HG03354 (cell line): ENCODE results near the gene PTPN13.
A peak's percentile ranks its signal among the peaks of the same experiment; 100 is the strongest.

Source experiments
- ATAC-seq: cut with Tn5 transposase; IDR thresholded peaks from one replicate; pipeline ENCODE4 v1.9.1; 2021; ENCODE audit warnings: mild to moderate bottlenecking; ENCODE audit not compliant: unreplicated experiment, poor library complexity, severe bottlenecking

The PTPN13 gene, protein sequence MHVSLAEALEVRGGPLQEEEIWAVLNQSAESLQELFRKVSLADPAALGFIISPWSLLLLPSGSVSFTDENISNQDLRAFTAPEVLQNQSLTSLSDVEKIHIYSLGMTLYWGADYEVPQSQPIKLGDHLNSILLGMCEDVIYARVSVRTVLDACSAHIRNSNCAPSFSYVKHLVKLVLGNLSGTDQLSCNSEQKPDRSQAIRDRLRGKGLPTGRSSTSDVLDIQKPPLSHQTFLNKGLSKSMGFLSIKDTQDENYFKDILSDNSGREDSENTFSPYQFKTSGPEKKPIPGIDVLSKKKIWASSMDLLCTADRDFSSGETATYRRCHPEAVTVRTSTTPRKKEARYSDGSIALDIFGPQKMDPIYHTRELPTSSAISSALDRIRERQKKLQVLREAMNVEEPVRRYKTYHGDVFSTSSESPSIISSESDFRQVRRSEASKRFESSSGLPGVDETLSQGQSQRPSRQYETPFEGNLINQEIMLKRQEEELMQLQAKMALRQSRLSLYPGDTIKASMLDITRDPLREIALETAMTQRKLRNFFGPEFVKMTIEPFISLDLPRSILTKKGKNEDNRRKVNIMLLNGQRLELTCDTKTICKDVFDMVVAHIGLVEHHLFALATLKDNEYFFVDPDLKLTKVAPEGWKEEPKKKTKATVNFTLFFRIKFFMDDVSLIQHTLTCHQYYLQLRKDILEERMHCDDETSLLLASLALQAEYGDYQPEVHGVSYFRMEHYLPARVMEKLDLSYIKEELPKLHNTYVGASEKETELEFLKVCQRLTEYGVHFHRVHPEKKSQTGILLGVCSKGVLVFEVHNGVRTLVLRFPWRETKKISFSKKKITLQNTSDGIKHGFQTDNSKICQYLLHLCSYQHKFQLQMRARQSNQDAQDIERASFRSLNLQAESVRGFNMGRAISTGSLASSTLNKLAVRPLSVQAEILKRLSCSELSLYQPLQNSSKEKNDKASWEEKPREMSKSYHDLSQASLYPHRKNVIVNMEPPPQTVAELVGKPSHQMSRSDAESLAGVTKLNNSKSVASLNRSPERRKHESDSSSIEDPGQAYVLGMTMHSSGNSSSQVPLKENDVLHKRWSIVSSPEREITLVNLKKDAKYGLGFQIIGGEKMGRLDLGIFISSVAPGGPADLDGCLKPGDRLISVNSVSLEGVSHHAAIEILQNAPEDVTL (N-terminal part only)

DNA sequence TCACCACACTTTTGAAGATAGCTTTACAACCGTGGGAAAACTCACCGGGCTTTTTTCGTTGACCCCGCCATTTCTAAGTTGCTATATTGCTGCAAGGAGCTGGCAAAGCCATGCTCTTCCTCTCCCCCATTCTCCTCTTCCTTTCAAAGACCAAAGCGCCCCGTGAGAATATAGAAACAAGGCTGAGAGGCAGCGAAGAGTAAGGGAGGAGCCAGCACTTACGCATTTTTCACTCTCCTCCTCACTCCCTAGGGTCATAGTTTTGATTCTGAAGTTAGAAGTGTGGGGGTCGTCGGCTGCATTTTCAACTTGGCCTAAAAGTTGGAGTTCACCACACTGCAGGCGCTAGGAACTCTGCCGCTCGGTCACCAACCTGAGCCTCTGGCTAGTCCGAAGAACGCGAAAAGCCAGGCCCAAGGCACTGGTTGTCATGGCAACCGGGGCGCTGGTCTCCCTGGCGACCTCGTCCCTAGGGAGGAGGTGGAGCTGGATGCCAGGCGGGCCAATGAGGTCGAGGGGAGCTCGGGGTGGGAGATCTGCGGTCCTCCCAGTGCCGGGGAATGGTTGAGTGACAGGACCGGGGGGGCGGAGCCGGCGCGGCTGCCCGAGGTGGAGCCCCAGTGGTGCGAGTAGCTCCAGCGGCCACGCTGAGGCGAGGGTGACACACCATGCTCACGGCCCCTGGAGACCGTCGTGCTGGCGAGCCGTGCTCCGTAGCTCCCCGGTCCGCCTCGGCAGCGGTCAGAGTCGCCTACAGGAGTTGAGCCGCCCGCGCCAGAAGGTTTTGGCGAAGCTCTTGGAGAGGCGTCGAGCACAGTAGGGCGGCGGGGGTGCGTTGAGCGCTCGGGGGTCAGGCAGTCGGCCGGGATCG lies at the start of gene PTPN13:
PTPN13 (plus strand) TSS at position 628 of the 871 bp plus-strand sequence. CDS start 40,942 bp downstream, outside the sequence.
- ATAC-seq, result peak; percentile 98

DNA sequence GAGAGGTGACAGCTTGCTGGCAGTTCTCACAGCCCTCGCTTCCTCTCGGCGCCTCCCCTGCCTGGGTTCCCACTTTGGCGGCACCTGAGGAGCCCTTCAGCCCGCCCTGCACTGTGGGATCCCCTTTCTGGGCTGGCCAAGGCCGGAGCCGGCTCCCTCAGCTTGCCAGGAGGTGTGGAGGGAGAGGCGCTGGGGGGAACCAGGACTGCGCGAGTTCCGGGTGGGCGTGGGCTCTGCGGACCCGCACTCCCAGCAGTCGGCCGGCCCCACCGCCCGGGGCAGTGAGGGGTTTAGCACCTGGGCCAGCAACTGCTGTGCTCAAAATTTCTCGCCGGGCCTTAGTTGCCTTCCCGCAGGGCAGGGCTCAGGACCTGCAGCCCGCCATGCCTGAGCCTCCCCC lies 47.0 kb upstream of the PTPN13 start:
- no peak for ATAC-seq

DNA sequence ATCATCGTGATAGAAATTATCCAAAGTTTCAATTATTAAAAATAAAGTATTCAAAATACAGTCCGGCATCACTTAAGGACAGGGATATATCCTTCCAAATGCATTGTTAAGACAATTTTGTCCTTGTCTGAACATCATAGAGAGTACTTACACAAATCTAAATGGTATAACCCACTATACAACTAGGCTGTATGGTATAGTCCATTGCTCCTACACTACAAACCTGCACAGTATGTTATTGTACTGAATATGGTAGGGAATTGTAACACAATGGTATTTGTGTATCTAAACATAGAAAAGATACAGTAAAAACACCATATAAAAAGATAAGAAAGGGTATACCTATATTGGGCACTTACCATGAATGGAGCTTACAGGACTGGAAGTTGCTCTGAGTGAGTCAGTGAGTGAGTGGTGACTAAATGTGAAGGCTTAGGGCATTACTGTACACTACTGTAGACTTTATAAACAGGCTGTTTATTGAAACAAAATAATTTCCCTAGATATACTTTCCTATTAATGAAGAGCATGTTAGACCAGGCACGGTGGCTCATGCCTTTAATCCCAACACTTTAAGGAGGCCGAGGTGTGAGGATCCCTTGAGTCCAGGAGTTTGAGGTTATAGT lies 44.8 kb upstream of the PTPN13 start:
- ATAC-seq, result no peak

DNA sequence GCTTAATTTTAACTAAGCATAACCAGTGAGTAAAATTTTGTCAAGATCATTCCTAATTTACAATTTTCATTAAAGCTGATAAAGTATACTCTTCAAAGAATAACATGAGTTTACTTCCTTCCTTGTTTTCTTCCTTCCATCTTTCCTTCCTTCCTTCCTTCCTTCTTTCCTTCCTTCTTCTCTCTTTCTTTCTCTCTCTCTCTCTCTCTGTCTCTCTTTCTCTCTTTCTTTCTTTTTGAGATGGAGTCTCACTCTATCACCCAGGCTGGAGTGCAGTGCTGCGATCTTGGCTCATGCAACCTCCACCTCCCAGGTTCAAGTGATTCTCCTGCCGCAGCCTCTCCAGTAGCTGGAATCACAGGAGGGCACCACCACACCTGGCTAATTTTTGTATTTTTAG lies 42.7 kb upstream of the PTPN13 start:
- ATAC-seq, result no peak

DNA sequence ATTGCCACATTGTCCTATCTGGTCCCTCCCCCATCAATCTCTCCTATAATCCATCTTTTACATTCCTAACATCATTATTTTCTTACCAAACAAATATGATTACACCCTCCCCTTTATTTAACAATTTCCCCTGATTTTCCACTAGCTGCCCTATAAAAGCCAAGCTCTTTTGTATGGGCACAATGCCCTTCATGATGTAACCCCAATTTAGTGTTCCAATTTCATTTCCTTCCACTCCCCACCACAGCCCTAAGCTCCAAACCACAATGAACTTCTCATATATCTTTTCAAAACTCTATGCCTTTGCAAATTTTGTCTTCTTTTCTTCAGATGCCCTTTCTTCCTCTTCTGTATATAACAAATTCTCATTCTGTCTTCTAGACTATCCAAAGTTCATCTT lies 39.5 kb upstream of the PTPN13 start:
- no peak for ATAC-seq

DNA sequence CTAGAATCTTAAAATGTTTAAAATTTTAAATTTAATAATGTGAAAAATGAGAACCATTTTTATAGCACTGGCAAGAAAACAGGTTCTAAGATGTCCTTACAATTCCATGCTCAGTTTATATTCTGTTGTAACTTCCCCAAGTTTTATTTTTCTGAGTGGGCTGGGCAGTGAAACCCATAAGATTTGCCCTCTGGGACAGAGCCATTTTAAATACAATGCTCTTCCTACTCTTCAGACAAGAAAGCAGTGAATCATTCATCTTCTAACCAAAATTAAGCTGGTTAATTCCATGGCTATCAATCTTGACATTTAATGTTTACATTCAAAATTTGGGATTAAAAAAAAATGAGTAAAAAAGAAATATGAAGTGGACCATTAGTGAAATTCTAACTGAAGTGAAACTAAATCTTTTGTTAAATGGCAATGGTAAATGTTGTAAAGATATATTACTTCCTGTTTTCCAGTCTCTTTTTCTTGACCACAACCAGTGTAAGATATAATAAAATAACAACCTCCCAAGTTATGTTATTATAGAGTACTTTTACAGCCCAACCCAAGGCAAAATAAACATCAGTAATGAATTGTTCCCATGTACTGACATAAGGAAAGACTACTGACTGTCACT lies 37.2 kb upstream of the PTPN13 start:
- peak; percentile 43 for ATAC-seq

DNA sequence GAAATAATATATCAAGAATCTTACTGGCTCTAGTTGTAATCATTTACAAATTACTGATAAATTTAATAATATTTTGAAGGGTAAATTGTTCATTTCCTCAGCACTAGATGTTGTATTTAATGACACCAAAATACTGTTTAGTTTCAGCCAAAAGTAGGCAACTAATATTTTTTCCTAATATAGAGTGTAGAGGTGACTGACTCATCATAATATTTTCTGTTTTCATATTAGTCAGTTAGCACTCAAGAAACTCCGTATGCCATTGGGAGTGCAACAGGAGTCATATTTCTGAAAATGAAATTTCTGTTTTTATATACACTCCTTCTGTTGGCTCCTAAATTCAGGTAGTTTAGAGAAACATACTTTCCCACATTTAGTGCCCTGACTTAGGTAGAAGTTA lies 36.6 kb upstream of the PTPN13 start:
- ATAC-seq, result peak; percentile 83

DNA sequence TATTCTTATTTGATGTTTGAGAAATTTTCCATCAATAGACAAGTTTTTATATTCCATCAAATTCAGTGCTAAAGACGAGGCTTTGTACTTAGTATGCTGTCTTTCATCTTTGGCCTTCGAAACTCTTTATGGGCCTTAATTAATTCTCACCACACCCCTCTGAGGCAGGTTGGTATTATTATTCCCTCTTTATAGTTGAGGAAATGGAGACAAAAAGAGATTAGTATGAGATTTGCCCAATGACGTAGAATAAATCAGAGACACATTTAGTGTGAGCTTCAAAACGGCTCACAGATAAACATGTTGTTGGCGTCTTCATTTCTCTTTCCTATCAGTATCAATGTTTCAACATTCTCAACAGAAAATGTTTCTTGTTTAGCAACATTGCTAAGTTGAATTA lies 35.9 kb upstream of the PTPN13 start:
- ATAC-seq, result no peak

DNA sequence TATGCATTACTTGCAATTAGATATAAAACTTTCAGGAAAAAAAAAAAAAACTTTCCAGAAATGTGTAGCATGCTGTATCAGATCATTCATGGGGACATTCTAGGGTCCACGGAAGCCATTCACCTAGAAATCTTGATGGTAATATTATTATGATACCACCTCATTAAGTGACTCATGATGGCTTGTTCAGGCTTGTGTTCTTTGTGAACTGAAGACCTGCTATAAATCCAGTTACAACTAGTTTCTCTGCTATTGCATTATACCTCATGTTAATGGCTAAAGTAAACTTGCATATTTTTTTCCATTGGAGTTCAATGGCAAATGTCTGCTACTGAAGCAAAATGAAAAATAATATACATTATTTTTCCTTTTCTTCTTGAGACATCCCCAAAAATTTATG lies 35.3 kb upstream of the PTPN13 start:
- ATAC-seq, result no peak

DNA sequence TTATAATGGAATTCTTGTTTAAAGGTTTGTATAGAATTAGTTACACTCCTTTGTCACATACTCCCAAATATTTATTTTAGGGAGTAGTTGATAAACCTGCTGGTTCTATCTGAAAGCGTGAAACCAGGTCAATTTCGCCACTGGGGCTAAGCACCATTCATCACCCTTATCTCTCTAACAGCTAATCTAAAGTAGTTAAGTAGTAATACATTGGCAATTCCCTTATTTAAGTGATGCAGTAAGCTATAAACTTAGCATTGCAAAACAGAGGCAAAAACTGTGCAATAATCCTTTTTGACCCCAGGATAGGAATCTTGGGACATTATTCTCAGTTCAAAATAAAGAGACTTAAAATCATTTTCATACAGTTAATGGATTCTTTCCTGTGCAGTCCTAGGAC lies 33.7 kb upstream of the PTPN13 start:
- no peak for ATAC-seq

DNA sequence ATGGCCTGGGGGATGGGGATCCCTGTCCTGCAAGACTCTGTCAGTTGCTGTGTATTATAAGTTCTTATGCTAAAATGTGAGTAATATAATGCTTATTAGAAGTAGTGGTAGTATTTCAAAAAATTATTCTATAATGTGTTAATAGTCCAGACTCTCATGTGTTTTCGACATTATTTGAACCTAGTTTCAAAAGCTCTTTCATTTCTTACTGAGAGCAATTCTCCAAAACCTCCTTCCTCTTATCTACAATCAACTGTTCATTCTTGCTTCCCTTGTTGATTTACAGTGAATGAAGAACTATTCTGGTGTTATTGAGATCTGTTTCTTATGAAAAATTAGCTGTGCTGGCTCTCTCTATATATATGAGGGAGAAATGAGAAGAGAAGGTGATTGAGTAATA lies 32.9 kb upstream of the PTPN13 start:
- ATAC-seq, result no peak

DNA sequence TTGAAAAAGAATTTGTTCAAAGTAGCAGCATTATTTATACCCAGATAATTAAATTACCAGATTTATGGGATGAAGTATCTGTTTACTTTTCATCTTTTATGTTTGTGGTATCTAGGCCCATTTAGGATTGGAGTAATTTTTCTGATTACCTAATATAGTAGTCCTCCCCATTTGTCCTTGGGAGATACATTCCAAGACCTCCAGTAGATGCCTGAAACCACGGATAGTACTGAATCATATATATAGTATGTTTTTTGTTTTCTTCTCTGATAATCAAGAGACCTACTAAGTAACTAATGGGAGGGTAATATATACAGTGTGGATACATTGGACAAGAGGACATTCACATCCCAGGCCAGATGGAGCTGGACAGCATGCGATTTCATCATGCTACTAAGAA lies 30.7 kb upstream of the PTPN13 start:
- ATAC-seq, result no peak

DNA sequence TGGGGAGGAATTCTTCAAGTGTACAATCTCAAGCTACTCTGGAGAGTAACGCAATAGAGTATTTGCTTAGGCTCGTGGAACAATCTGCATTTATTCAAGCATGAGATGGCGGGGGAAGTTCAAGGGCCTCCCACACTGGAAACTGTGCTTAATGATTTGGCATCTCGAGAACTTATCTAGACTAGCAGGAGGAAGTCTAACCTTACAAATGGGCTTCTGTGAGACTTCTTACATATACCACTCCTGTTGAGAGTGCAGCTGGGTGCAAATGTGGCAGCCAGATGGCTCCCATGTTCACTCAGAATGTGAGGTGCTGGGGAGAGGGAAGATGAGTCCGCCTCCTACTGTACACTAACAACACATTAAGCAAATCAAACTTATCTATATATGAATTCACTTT lies 29.3 kb upstream of the PTPN13 start:
- ATAC-seq, result no peak

DNA sequence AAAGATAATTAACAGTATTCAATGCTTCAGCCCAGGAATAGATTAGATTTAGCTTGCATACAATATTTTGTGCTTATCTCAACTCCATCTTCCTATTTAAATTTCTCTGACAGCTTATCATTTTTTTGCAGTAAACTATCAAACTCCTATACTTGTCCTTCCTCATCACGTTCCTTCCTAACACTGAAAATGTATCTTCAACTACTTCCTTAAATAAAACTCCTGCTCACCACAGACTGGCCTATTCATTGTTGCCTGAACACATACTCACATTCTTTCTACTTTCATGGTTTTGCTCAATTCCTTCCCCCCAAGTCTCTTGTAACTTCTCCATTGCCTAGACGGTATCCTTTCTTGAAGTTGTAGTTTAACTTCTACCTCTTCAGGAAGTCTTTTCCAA lies 28.5 kb upstream of the PTPN13 start:
- no peak for ATAC-seq

DNA sequence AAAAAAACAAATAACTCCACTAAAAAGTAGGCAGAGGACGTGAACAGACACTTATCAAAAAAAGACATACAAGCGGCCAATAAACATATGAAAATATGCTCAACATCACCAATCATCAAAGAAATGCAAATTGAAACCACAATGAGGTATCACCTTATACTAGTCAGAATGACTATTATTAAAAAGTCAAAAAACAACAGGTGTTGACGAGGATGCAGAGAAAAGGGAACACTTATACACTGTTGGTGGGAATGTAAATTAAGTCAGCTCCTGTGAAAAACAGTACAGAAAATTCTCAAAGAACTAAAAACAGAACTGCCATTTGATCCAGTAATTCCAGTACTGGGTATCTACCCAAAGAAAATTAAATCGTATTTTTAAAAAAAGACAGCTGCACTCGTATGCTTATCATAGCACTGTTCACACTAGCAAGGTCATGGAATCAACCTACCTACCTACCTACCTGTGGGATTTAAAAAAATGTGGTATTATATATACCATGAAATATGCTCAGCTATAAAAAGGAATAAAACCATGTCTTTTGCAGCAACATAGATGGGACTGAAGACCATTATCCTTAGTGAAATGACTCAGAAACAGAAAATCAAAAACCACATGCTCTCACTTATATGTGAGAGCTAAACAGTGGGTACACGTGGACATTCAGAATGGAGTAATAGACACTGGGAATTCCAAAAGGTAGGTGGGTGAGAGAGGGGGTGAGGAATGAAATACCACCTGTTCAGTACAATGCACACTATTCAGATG lies 24.8 kb upstream of the PTPN13 start:
- ATAC-seq, result peak; percentile 61

DNA sequence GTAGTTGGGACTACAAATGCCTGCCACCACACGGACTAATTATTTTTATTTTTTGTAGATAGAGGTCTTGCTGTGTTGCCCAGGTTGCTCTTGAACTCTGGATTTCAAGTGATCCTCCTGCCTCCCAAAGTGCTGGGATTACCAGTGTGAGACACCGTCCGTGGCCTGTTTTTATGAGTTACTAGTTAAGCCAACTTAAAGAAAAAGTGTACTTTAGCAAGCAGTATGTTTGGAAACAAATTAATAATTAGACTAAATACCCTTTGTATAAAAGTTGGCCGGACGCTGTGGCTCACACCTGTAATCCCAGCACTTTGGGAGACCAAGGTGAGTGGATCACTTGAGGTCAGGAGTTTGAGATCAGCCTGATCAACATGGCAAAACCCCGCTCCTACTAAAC lies 14.2 kb upstream of the PTPN13 start:
- no peak for ATAC-seq

DNA sequence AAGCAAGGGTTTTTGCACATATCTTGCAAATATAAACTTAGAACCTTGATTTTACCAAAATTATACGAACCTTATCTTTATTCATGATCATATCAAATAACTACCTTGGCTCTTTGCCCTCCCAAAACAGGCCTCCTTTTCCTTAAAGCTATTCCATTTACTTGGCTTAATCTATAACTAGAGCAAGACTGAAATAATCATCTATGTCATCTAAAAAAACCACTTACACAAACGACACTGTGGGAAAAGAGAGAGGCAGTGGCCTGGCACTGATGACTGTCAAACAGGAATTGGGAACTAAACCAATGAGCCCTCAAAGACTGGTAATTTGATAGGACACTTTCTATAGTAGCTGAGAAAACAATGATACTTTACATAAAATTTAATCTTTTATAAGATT lies 11.7 kb upstream of the PTPN13 start:
- no peak for ATAC-seq

DNA sequence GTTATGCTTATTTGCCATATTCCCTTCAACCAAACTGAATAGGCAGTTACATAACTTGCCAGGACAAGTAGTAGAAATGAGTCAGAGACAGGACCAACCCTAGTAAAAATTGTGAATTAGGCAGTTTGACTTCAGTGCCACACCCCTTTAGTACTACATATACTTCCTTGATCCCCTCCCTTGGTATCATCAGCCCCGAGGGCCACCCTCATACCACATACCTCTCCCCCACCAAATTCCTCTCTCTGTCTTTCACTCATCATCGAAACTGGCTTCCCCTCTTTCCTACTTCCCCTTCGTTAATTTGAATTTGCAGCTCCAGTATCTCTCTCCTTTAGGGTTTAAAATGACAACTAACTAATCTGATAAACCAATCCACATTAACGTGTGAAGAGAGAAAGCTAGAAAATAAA lies 7.9 kb upstream of the PTPN13 start:
- ATAC-seq, result no peak
